Measurements from ENCODE around the gene DNAH6.

DNAH6 gene

GRCh38 chr2:84833481-84834150, 317.3 kb downstream of the DNAH6 start:
- Histone ChIP-seq H3K9ac (ENCODE audit: low read length) (no peak overlapping the region), H3K4me3 (ENCODE audit: low read length) (no peak overlapping the region), H3K36me3 (ENCODE audit: control insufficient read depth, insufficient read depth, low read length) (no peaks in the 10 kb centered on the region), H3K27ac (ENCODE audit: low read depth, low read length) (no peak overlapping the region), H3K27me3 (ENCODE audit: control insufficient read depth, insufficient read depth, low read length) (peaks cover 2% of the 10 kb centered on the region), H3K4me1 (ENCODE audit: control insufficient read depth, insufficient read depth, low read length) (no peaks in the 10 kb centered on the region)

- no peaks in the 10 kb centered on the region for H3K4me1 ChIP-seq (ENCODE audit: control insufficient read depth, insufficient read depth, low read length)
- no peaks in the 10 kb centered on the region for H3K36me3 ChIP-seq (ENCODE audit: control insufficient read depth, insufficient read depth, low read length)
- H3K4me3 ChIP-seq (ENCODE audit: low read length) = no peak overlapping the region
- no peaks in the 10 kb centered on the region for H3K27me3 ChIP-seq (ENCODE audit: control insufficient read depth, insufficient read depth, low read length)
- H3K27ac ChIP-seq (ENCODE audit: low read depth, low read length) = no peak overlapping the region
- H3K9ac ChIP-seq (ENCODE audit: low read length) = no peak overlapping the region
These were observed 319.9 kb downstream of the DNAH6 start for GRCh38 chr2:84836215-84836614.

GRCh38 chr2:84838434-84839145, 322.3 kb downstream of the DNAH6 start:
- no peak overlapping the region for H3K9ac ChIP-seq (ENCODE audit: low read length)
- no peaks in the 10 kb centered on the region for H3K36me3 ChIP-seq (ENCODE audit: control insufficient read depth, insufficient read depth, low read length)
- no peaks in the 10 kb centered on the region for H3K27me3 ChIP-seq (ENCODE audit: control insufficient read depth, insufficient read depth, low read length)
- no peak overlapping the region for H3K4me3 ChIP-seq (ENCODE audit: low read length)
- H3K4me1 ChIP-seq (ENCODE audit: control insufficient read depth, insufficient read depth, low read length) = no peaks in the 10 kb centered on the region
- no peak overlapping the region for H3K27ac ChIP-seq (ENCODE audit: low read depth, low read length)

GRCh38 chr2:84839851-84840250, 323.6 kb downstream of the DNAH6 start:
- H3K4me1 ChIP-seq (ENCODE audit: control insufficient read depth, insufficient read depth, low read length) = no peaks in the 10 kb centered on the region
- no peaks in the 10 kb centered on the region for H3K36me3 ChIP-seq (ENCODE audit: control insufficient read depth, insufficient read depth, low read length)
- H3K9ac ChIP-seq (ENCODE audit: low read length) = no peak overlapping the region
- no peak overlapping the region for H3K27ac ChIP-seq (ENCODE audit: low read depth, low read length)
- no peaks in the 10 kb centered on the region for H3K27me3 ChIP-seq (ENCODE audit: control insufficient read depth, insufficient read depth, low read length)
- no peak overlapping the region for H3K4me3 ChIP-seq (ENCODE audit: low read length)

GRCh38 chr2:84840306-84840705, 324.0 kb downstream of the DNAH6 start:
- H3K27me3 ChIP-seq (ENCODE audit: control insufficient read depth, insufficient read depth, low read length) = no peaks in the 10 kb centered on the region
- H3K4me1 ChIP-seq (ENCODE audit: control insufficient read depth, insufficient read depth, low read length) = no peaks in the 10 kb centered on the region
- no peak overlapping the region for H3K27ac ChIP-seq (ENCODE audit: low read depth, low read length)
- no peak overlapping the region for H3K9ac ChIP-seq (ENCODE audit: low read length)
- no peak overlapping the region for H3K4me3 ChIP-seq (ENCODE audit: low read length)
- no peaks in the 10 kb centered on the region for H3K36me3 ChIP-seq (ENCODE audit: control insufficient read depth, insufficient read depth, low read length)

- Histone ChIP-seq H3K27me3 (ENCODE audit: control insufficient read depth, insufficient read depth, low read length) (no peaks in the 10 kb centered on the region), H3K27ac (ENCODE audit: low read depth, low read length) (no peak overlapping the region), H3K4me3 (ENCODE audit: low read length) (no peak overlapping the region), H3K36me3 (ENCODE audit: control insufficient read depth, insufficient read depth, low read length) (no peaks in the 10 kb centered on the region), H3K4me1 (ENCODE audit: control insufficient read depth, insufficient read depth, low read length) (no peaks in the 10 kb centered on the region), H3K9ac (ENCODE audit: low read length) (no peak overlapping the region)
These were observed 325.3 kb downstream of the DNAH6 start for GRCh38 chr2:84841577-84841976.

GRCh38 chr2:84844141-84844540, 327.8 kb downstream of the DNAH6 start:
- Histone ChIP-seq H3K36me3 (ENCODE audit: control insufficient read depth, insufficient read depth, low read length) (no peaks in the 10 kb centered on the region), H3K4me3 (ENCODE audit: low read length) (no peak overlapping the region), H3K4me1 (ENCODE audit: control insufficient read depth, insufficient read depth, low read length) (no peaks in the 10 kb centered on the region), H3K9ac (ENCODE audit: low read length) (no peak overlapping the region), H3K27ac (ENCODE audit: low read depth, low read length) (no peak overlapping the region), H3K27me3 (ENCODE audit: control insufficient read depth, insufficient read depth, low read length) (no peaks in the 10 kb centered on the region)

- Histone ChIP-seq H3K27me3 (ENCODE audit: control insufficient read depth, insufficient read depth, low read length) (no peaks in the 10 kb centered on the region), H3K27ac (ENCODE audit: low read depth, low read length) (no peak overlapping the region), H3K4me1 (ENCODE audit: control insufficient read depth, insufficient read depth, low read length) (no peaks in the 10 kb centered on the region), H3K4me3 (ENCODE audit: low read length) (no peak overlapping the region), H3K9ac (ENCODE audit: low read length) (no peak overlapping the region), H3K36me3 (ENCODE audit: control insufficient read depth, insufficient read depth, low read length) (no peaks in the 10 kb centered on the region)
These were observed 329.9 kb downstream of the DNAH6 start for GRCh38 chr2:84846041-84846663.

GRCh38 chr2:84846741-84847142, 330.4 kb downstream of the DNAH6 start:
- Histone ChIP-seq H3K4me1 (ENCODE audit: control insufficient read depth, insufficient read depth, low read length) (no peaks in the 10 kb centered on the region), H3K9ac (ENCODE audit: low read length) (no peak overlapping the region), H3K27ac (ENCODE audit: low read depth, low read length) (no peak overlapping the region), H3K27me3 (ENCODE audit: control insufficient read depth, insufficient read depth, low read length) (no peaks in the 10 kb centered on the region), H3K36me3 (ENCODE audit: control insufficient read depth, insufficient read depth, low read length) (no peaks in the 10 kb centered on the region), H3K4me3 (ENCODE audit: low read length) (no peak overlapping the region)

GRCh38 chr2:84847326-84848050, 331.2 kb downstream of the DNAH6 start:
- Histone ChIP-seq H3K27ac (ENCODE audit: low read depth, low read length) (no peak overlapping the region), H3K9ac (ENCODE audit: low read length) (no peak overlapping the region), H3K4me3 (ENCODE audit: low read length) (no peak overlapping the region), H3K36me3 (ENCODE audit: control insufficient read depth, insufficient read depth, low read length) (no peaks in the 10 kb centered on the region), H3K27me3 (ENCODE audit: control insufficient read depth, insufficient read depth, low read length) (no peaks in the 10 kb centered on the region), H3K4me1 (ENCODE audit: control insufficient read depth, insufficient read depth, low read length) (no peaks in the 10 kb centered on the region)

- Histone ChIP-seq H3K36me3 (ENCODE audit: control insufficient read depth, insufficient read depth, low read length) (no peaks in the 10 kb centered on the region), H3K4me3 (ENCODE audit: low read length) (no peak overlapping the region), H3K9ac (ENCODE audit: low read length) (no peak overlapping the region), H3K4me1 (ENCODE audit: control insufficient read depth, insufficient read depth, low read length) (no peaks in the 10 kb centered on the region), H3K27me3 (ENCODE audit: control insufficient read depth, insufficient read depth, low read length) (no peaks in the 10 kb centered on the region), H3K27ac (ENCODE audit: low read depth, low read length) (no peak overlapping the region)
These were observed 333.1 kb downstream of the DNAH6 start for GRCh38 chr2:84849271-84849952.

- H3K9ac ChIP-seq (ENCODE audit: low read length) = no peak overlapping the region
- H3K27me3 ChIP-seq (ENCODE audit: control insufficient read depth, insufficient read depth, low read length) = no peaks in the 10 kb centered on the region
- H3K4me3 ChIP-seq (ENCODE audit: low read length) = no peak overlapping the region
- no peaks in the 10 kb centered on the region for H3K4me1 ChIP-seq (ENCODE audit: control insufficient read depth, insufficient read depth, low read length)
- no peaks in the 10 kb centered on the region for H3K36me3 ChIP-seq (ENCODE audit: control insufficient read depth, insufficient read depth, low read length)
- no peak overlapping the region for H3K27ac ChIP-seq (ENCODE audit: low read depth, low read length)
These were observed 334.2 kb downstream of the DNAH6 start for GRCh38 chr2:84850471-84850870.

All from rectal smooth muscle tissue (tissue), 1 donor.